Measurements from ENCODE around the gene ZBTB44. TPM values are rescaled to one million over a fixed set of nuclear protein-coding genes. Genes with fewer than 3 reads are reported as not detected.

Gene ZBTB44
- total RNA-seq, 1 experiment from 2014 or later, result 66.4 TPM

DNA sequence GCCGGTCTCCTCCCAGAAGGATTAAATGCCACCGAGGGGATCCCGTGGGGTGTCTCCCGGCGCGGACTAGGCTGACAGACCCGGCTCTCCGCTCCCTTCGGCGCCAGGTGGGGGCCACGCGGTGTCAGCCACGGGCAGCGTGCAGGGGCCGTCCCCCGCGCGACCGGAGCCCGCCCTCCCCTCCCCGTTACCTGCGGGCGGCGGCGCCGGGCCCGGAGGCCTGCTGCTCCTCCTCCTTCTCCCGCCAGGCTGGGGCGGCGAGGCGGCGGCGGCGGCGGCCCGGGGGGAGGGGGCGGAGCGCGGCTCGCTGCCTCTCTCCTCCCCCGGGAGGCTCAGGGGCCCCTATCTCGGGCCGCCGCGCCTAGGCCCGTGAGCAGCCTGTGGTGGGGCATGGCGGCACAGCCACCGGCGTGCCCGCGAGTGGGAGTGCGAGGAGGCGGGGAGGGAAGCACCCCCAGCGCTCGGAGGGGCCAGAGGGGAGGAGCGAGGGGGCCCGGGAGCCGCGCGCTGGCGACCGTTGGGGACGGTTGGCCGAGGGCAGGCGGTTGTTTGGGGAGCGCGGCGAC, 450 bp downstream of the ZBTB44 start:
- ATAC-seq, result peak; percentile 87
- H3K27ac ChIP-seq (ENCODE audit: low read length), result peak overlapping the region; percentile 91
- DNase-seq (ENCODE audit: low read depth, low spot score), result no peak
- peak; percentile 82; the same call in 1 of the 2 replicates for TF ChIP-seq SIN3A (IDR thresholded peaks at IDR 0.05; ENCODE audit: borderline replicate concordance, insufficient read depth, low read depth, low read length)
- TF ChIP-seq, protein P1, sequence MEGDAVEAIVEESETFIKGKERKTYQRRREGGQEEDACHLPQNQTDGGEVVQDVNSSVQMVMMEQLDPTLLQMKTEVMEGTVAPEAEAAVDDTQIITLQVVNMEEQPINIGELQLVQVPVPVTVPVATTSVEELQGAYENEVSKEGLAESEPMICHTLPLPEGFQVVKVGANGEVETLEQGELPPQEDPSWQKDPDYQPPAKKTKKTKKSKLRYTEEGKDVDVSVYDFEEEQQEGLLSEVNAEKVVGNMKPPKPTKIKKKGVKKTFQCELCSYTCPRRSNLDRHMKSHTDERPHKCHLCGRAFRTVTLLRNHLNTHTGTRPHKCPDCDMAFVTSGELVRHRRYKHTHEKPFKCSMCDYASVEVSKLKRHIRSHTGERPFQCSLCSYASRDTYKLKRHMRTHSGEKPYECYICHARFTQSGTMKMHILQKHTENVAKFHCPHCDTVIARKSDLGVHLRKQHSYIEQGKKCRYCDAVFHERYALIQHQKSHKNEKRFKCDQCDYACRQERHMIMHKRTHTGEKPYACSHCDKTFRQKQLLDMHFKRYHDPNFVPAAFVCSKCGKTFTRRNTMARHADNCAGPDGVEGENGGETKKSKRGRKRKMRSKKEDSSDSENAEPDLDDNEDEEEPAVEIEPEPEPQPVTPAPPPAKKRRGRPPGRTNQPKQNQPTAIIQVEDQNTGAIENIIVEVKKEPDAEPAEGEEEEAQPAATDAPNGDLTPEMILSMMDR (IDR thresholded peaks at IDR 0.05), result no peak
- no TSS peak for BruUV-seq (replicated peaks)
- H3K27me3 ChIP-seq (ENCODE audit: control insufficient read depth, insufficient read depth, low read length), result no peaks in the 10 kb centered on the region
- ChIA-PET CTCF (no interaction called here), POLR2A (no interaction called here)
- intact Hi-C loops (cut with micrococcal nuclease; ENCODE audit: unreplicated experiment), result no loop called here
- H3K4me1 ChIP-seq (ENCODE audit: control insufficient read depth, insufficient read depth, low read length), result peaks cover 36% of the 10 kb centered on the region
- H3K4me3 ChIP-seq (ENCODE audit: low read depth in 2 of 2, low read length in 2 of 2), result peak overlapping the region; percentile 72 to 77
- H3K36me3 ChIP-seq (ENCODE audit: control insufficient read depth, insufficient read depth, low read length), result no peaks in the 10 kb centered on the region; the same call in 1 of the 2 replicates
- no peaks in the 10 kb centered on the region for H3K9me3 ChIP-seq (ENCODE audit: control insufficient read depth, insufficient read depth, low read depth, low read length)
- in situ Hi-C loops (cut with HindIII; ENCODE audit: low pct_unique_long_range_greater_than_20kb, low sequenced_read_pairs), result no loop called here

DNA sequence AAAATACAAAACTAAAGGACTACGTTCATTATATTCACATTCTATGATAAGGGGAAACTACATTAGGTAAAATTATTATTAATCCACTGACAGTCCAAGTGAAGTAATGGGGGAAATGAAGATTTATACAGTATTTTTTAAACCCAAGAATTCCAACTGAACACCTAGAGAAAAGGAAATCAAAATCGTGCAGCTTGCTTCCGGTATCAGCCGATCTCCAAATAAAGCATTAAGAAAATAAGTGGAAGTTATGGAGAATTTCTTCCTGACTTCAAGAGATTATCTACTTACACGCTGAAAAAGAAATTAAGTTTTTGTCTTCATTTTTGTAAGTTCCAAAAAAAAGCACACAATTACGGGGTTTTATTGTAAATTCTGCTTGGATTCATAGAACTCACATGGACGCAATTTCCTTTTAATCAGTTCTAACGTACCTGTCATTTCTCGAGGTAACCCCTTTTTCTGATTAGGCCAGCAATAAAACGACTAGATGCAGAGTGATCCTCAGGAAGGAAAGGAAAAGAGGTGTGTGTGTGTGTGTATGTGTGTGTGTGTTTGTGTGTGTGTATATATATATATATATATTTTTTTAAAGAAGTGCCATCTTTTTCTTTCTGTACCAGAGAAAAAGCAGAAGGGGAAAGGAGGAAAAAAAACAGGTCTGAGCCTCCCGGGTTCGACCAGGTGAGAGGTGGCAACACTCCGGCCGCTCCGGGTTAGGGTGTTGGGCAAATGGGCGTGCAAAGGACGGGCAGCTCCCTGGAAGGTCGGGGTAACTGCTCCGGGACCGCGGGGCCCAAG, 1.1 kb downstream of the ZBTB44 start:
- peak overlapping the region; percentile 91 for H3K27ac ChIP-seq (ENCODE audit: low read length)
- intact Hi-C loops (cut with micrococcal nuclease; ENCODE audit: unreplicated experiment) (no loop called here), in situ Hi-C loops (cut with HindIII; ENCODE audit: low pct_unique_long_range_greater_than_20kb, low sequenced_read_pairs) (no loop called here)
- ATAC-seq (no peak), DNase-seq (ENCODE audit: low read depth, low spot score) (no peak)
- BruUV-seq (replicated peaks), result TSS peak; percentile 78
- peaks cover 36% of the 10 kb centered on the region for H3K4me1 ChIP-seq (ENCODE audit: control insufficient read depth, insufficient read depth, low read length)
- H3K36me3 ChIP-seq (ENCODE audit: control insufficient read depth, insufficient read depth, low read length), result no peaks in the 10 kb centered on the region; the same call in 1 of the 2 replicates
- H3K9me3 ChIP-seq (ENCODE audit: control insufficient read depth, insufficient read depth, low read depth, low read length), result no peaks in the 10 kb centered on the region
- POLR2A ChIA-PET, result interaction anchor here (0.5 to 0.7 kb wide), 2 partner anchors 71 to 74 kb away, joined by 3 to 4 read pairs; no protein-coding TSS in a partner anchor
- H3K4me3 ChIP-seq (ENCODE audit: low read depth in 2 of 2, low read length in 2 of 2), result peak overlapping the region; percentile 72 to 77
- CTCF ChIA-PET, result no interaction called here
- TF ChIP-seq, protein P1 (IDR thresholded peaks at IDR 0.05), result no peak
- H3K27me3 ChIP-seq (ENCODE audit: control insufficient read depth, insufficient read depth, low read length), result no peaks in the 10 kb centered on the region

DNA sequence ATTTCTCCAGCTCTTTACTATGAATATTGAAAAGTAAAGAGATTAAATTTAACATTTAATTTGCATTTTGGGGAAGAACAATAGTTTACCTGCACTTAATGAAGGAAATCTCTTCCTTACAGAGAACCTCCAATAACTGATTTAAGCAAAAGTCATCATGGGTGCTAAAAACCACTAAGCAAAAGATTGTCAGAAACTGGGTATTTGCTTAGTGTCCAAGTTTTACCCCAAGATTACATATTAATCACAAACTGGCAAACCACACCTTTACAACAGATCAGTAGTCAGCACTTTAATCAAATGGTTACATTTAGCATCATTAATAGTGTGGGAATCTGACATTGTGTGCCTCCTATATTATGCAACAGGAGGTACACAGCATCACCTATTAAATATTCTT, 2.7 kb downstream of the ZBTB44 start:
- H3K4me1 ChIP-seq (ENCODE audit: control insufficient read depth, insufficient read depth, low read length), result peaks cover 36% of the 10 kb centered on the region
- H3K9me3 ChIP-seq (ENCODE audit: control insufficient read depth, insufficient read depth, low read depth, low read length), result no peaks in the 10 kb centered on the region
- no peak for TF ChIP-seq SIN3A (IDR thresholded peaks at IDR 0.05; ENCODE audit: borderline replicate concordance, insufficient read depth, low read depth, low read length)
- no peak for TF ChIP-seq TCF7L2 (IDR thresholded peaks at IDR 0.05; ENCODE audit: low read depth, low read length)
- TF ChIP-seq, protein P2, sequence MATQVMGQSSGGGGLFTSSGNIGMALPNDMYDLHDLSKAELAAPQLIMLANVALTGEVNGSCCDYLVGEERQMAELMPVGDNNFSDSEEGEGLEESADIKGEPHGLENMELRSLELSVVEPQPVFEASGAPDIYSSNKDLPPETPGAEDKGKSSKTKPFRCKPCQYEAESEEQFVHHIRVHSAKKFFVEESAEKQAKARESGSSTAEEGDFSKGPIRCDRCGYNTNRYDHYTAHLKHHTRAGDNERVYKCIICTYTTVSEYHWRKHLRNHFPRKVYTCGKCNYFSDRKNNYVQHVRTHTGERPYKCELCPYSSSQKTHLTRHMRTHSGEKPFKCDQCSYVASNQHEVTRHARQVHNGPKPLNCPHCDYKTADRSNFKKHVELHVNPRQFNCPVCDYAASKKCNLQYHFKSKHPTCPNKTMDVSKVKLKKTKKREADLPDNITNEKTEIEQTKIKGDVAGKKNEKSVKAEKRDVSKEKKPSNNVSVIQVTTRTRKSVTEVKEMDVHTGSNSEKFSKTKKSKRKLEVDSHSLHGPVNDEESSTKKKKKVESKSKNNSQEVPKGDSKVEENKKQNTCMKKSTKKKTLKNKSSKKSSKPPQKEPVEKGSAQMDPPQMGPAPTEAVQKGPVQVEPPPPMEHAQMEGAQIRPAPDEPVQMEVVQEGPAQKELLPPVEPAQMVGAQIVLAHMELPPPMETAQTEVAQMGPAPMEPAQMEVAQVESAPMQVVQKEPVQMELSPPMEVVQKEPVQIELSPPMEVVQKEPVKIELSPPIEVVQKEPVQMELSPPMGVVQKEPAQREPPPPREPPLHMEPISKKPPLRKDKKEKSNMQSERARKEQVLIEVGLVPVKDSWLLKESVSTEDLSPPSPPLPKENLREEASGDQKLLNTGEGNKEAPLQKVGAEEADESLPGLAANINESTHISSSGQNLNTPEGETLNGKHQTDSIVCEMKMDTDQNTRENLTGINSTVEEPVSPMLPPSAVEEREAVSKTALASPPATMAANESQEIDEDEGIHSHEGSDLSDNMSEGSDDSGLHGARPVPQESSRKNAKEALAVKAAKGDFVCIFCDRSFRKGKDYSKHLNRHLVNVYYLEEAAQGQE (IDR thresholded peaks at IDR 0.05; ENCODE audit: insufficient read depth in 1 of 2, low read depth in 2 of 2, low read length in 1 of 2), result no peak
- TF ChIP-seq POLR2AphosphoS5 (IDR thresholded peaks at IDR 0.05; ENCODE audit: low read depth, low read length), result no peak
- TF ChIP-seq, protein P1 (IDR thresholded peaks at IDR 0.05), result no peak
- ATAC-seq (no peak), DNase-seq (ENCODE audit: low read depth, low spot score) (no peak)
- H3K27me3 ChIP-seq (ENCODE audit: control insufficient read depth, insufficient read depth, low read length), result no peaks in the 10 kb centered on the region
- in situ Hi-C loops (cut with HindIII; ENCODE audit: low pct_unique_long_range_greater_than_20kb, low sequenced_read_pairs) (no loop called here), intact Hi-C loops (cut with micrococcal nuclease; ENCODE audit: unreplicated experiment) (no loop called here)
- H3K36me3 ChIP-seq (ENCODE audit: control insufficient read depth, insufficient read depth, low read length), result no peaks in the 10 kb centered on the region; the same call in 1 of the 2 replicates
- ChIA-PET CTCF (no interaction called here), POLR2A (interaction anchor here (0.6 kb wide), 1 partner anchor 19 kb away, joined by 4 read pairs; no protein-coding TSS in a partner anchor)
- BruUV-seq (replicated peaks), result no TSS peak
- peak overlapping the region; percentile 91; the same call in 1 of the 2 replicates for H3K27ac ChIP-seq (ENCODE audit: low read length)
- no peak overlapping the region; a peak in 1 of 4 replicates for H3K4me3 ChIP-seq (ENCODE audit: low read depth in 2 of 2, low read length in 2 of 2)
